SJCRH30 (cell line): ENCODE results near the gene SVEP1. TPM values are rescaled to one million over a fixed set of nuclear protein-coding genes. Genes with fewer than 3 reads are reported as not detected.
A peak's percentile ranks its signal among the peaks of the same experiment; 100 is the strongest.

ENCODE experiments used
- DNase-seq, 2 experiments: peaks; one replicate each; pipeline ENCODE4 v3.0.0-alpha.2; 2015 to 2020
- H3K27ac ChIP-seq: fragments of 250-450 bp; sonication (Bioruptor Pico); 2 replicates; pipeline ENCODE4 v1.5.1; 2020; ENCODE audit warnings: mild to moderate bottlenecking, moderate library complexity
- H3K27me3 ChIP-seq: fragments of 250-450 bp; sonication (Bioruptor Pico); 2 replicates; pipeline ENCODE4 v1.5.1; 2020; ENCODE audit warnings: mild to moderate bottlenecking, moderate library complexity
- H3K36me3 ChIP-seq: fragments of 250-450 bp; sonication (Bioruptor Pico); 2 replicates; pipeline ENCODE4 v1.5.1; 2020; ENCODE audit warnings: mild to moderate bottlenecking, moderate library complexity
- H3K4me1 ChIP-seq: fragments of 250-450 bp; sonication (Bioruptor Pico); 2 replicates; pipeline ENCODE4 v1.5.1; 2020; ENCODE audit warnings: mild to moderate bottlenecking, moderate library complexity
- H3K4me3 ChIP-seq: fragments of 250-450 bp; sonication (Bioruptor Pico); 2 replicates; pipeline ENCODE4 v1.5.1; 2020; ENCODE audit warnings: mild to moderate bottlenecking, moderate library complexity
- H3K9me3 ChIP-seq: fragments of 250-450 bp; sonication (Bioruptor Pico); replicated peaks from 2 replicates; pipeline ENCODE4 v1.5.1; 2020; ENCODE audit warnings: mild to moderate bottlenecking, moderate library complexity
- total RNA-seq: library from RNA; depleted of rRNA; stranded (reverse); fragments of >200 nt; shearing (Covaris generic); gene quantifications from 2 replicates; pipeline ENCODE4 v1.2.3, GENCODE V29; 2014

The SVEP1 gene
- total RNA-seq, 1 experiment from 2014 or later = 0.18 TPM

DNA sequence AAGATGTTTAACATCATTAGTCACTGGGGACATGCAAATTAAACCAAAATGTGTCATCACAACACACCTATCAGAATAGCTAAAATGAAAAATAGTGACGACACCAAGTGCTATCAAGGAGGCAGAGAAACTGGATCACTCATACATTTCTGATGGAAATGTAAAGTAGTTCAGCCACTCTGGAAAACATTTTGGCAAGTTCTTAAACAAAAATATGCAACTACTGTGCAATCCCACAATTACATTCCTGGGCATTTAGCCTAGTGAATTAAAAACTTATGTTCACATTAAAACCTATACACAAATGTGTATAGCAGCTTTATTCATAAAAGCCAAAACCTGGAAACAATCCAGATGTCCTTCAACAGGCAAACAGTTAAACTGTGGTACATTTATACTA, 53.1 kb downstream of the SVEP1 start:
- H3K36me3 ChIP-seq = no peaks in the 10 kb centered on the region
- no peaks in the 10 kb centered on the region for H3K4me1 ChIP-seq
- H3K27me3 ChIP-seq = no peaks in the 10 kb centered on the region
- no peak overlapping the region for H3K4me3 ChIP-seq
- H3K27ac ChIP-seq = no peak overlapping the region
- H3K9me3 ChIP-seq = no peaks in the 10 kb centered on the region
- DNase-seq = no peak

- Histone ChIP-seq H3K4me3 (no peak overlapping the region), H3K9me3 (no peaks in the 10 kb centered on the region), H3K36me3 (no peaks in the 10 kb centered on the region), H3K27me3 (no peaks in the 10 kb centered on the region), H3K27ac (no peak overlapping the region), H3K4me1 (no peaks in the 10 kb centered on the region)
- no peak for DNase-seq
Measured at GRCh38 chr9:110521206-110521605, 58.3 kb downstream of the SVEP1 start.

- H3K4me3 ChIP-seq = no peak overlapping the region
- H3K9me3 ChIP-seq = no peaks in the 10 kb centered on the region
- H3K36me3 ChIP-seq = no peaks in the 10 kb centered on the region
- H3K27me3 ChIP-seq = no peaks in the 10 kb centered on the region
- no peak overlapping the region for H3K27ac ChIP-seq
- DNase-seq = no peak
- no peaks in the 10 kb centered on the region for H3K4me1 ChIP-seq
Measured at GRCh38 chr9:110520120-110520701, 59.3 kb downstream of the SVEP1 start.

- Histone ChIP-seq H3K4me1 (no peaks in the 10 kb centered on the region), H3K4me3 (no peak overlapping the region), H3K9me3 (peaks cover 1% of the 10 kb centered on the region; the same call in 1 of the 2 replicates), H3K36me3 (no peaks in the 10 kb centered on the region), H3K27ac (no peak overlapping the region), H3K27me3 (0 out of 2 replicates have a peak, but pooled peaks cover 9% of the 10 kb centered on the region)
- DNase-seq = no peak
Measured at GRCh38 chr9:110517483-110517882, 62.1 kb downstream of the SVEP1 start.

- Histone ChIP-seq H3K4me1 (no peaks in the 10 kb centered on the region), H3K4me3 (no peak overlapping the region), H3K9me3 (peaks cover 3% of the 10 kb centered on the region; the same call in 1 of the 2 replicates), H3K27me3 (0 out of 2 replicates have a peak, but pooled peaks cover 9% of the 10 kb centered on the region), H3K36me3 (no peaks in the 10 kb centered on the region), H3K27ac (no peak overlapping the region)
- no peak for DNase-seq
Measured at GRCh38 chr9:110514897-110515296, 64.6 kb downstream of the SVEP1 start.

DNA sequence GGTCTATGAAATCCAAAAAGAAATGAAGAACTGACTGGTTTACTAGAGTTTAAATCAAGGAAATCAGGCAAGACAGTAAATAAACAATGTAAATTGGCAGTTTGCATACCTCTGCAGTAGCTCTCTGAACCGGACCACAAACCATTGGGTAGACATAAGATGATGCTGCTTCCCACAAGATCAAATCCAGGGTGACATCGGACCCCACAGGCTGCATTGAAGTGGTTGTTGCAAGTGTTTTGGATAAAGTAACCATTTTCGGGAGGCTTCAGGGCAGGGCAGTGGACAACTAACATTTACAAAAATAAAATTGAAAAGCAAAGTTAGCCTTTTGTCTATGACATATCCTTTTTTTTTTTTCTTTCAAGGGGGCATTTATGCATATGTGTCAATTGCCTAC, 66.7 kb downstream of the SVEP1 start:
- Histone ChIP-seq H3K4me3 (no peak overlapping the region), H3K9me3 (peaks cover 3% of the 10 kb centered on the region; the same call in 1 of the 2 replicates), H3K36me3 (no peaks in the 10 kb centered on the region), H3K27ac (no peak overlapping the region), H3K27me3 (0 out of 2 replicates have a peak, but pooled peaks cover 9% of the 10 kb centered on the region), H3K4me1 (no peaks in the 10 kb centered on the region)
- no peak for DNase-seq

GRCh38 chr9:110509792-110510191, 69.7 kb downstream of the SVEP1 start:
- Histone ChIP-seq H3K4me1 (no peaks in the 10 kb centered on the region), H3K9me3 (peaks cover 3% of the 10 kb centered on the region; the same call in 1 of the 2 replicates), H3K27me3 (0 out of 2 replicates have a peak, but pooled peaks cover 9% of the 10 kb centered on the region), H3K4me3 (no peak overlapping the region), H3K36me3 (no peaks in the 10 kb centered on the region), H3K27ac (no peak overlapping the region)
- DNase-seq = no peak

- Histone ChIP-seq H3K27ac (no peak overlapping the region), H3K4me3 (no peak overlapping the region), H3K36me3 (no peaks in the 10 kb centered on the region), H3K27me3 (no peaks in the 10 kb centered on the region), H3K4me1 (no peaks in the 10 kb centered on the region), H3K9me3 (no peaks in the 10 kb centered on the region)
- DNase-seq = no peak
Measured at GRCh38 chr9:110502842-110503241, 76.7 kb downstream of the SVEP1 start.

DNA sequence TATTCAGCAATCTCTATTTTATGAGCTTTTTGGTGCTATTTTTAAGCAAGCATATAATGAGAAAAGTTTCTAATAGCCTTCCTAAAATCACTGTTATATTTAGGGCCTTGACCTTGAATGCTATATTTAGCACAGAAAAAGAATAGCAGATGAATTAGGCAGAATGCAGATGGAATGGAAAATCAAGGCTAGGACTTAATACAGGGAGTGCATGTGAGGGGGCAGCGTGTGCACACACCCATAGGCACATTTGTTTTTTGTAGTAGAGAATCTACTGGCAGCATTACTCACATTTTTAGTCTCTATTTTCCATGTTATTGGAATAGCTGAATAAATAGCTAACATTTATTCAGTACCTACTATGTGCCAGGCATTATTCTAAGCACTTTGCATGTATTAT, 79.9 kb downstream of the SVEP1 start:
- Histone ChIP-seq H3K27ac (no peak overlapping the region), H3K4me3 (no peak overlapping the region), H3K4me1 (no peaks in the 10 kb centered on the region), H3K27me3 (no peaks in the 10 kb centered on the region), H3K9me3 (no peaks in the 10 kb centered on the region), H3K36me3 (no peaks in the 10 kb centered on the region)
- no peak for DNase-seq

DNA sequence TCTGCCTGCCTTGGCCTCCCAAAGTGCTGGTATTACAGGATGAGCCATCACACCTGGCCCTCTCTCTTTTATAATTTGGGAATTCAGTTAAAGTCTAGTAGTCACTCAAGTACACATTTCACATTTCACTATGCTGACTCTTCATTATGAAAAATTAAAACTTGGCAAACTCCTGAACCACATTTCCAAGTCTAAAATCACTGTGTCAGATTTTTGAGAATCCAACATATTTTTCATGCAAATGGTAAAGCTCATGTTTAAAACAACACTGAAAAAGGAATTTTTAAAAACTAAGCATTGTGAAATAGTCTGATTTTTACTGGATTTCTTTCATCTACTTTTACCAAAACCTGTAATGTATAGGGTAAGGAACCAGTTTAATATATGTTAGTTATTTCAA, 92.3 kb downstream of the SVEP1 start:
- no peak for DNase-seq
- no peak overlapping the region for H3K27ac ChIP-seq
- H3K27me3 ChIP-seq = no peaks in the 10 kb centered on the region
- H3K36me3 ChIP-seq = no peaks in the 10 kb centered on the region
- no peaks in the 10 kb centered on the region for H3K4me1 ChIP-seq
- no peaks in the 10 kb centered on the region for H3K9me3 ChIP-seq
- H3K4me3 ChIP-seq = no peak overlapping the region

GRCh38 chr9:110486218-110486617, 93.3 kb downstream of the SVEP1 start:
- H3K27ac ChIP-seq = no peak overlapping the region
- H3K9me3 ChIP-seq = no peaks in the 10 kb centered on the region
- no peak for DNase-seq
- H3K4me3 ChIP-seq = no peak overlapping the region
- no peaks in the 10 kb centered on the region for H3K27me3 ChIP-seq
- H3K4me1 ChIP-seq = no peaks in the 10 kb centered on the region
- H3K36me3 ChIP-seq = no peaks in the 10 kb centered on the region

GRCh38 chr9:110479481-110479880, 100.1 kb downstream of the SVEP1 start:
- Histone ChIP-seq H3K4me1 (no peaks in the 10 kb centered on the region), H3K27me3 (no peaks in the 10 kb centered on the region), H3K9me3 (no peaks in the 10 kb centered on the region), H3K27ac (no peak overlapping the region), H3K36me3 (no peaks in the 10 kb centered on the region), H3K4me3 (no peak overlapping the region)
- no peak for DNase-seq

- Histone ChIP-seq H3K27me3 (no peaks in the 10 kb centered on the region), H3K4me1 (no peaks in the 10 kb centered on the region), H3K36me3 (no peaks in the 10 kb centered on the region), H3K9me3 (no peaks in the 10 kb centered on the region), H3K27ac (no peak overlapping the region), H3K4me3 (no peak overlapping the region)
- no peak for DNase-seq
Measured at GRCh38 chr9:110476251-110476650, 103.3 kb downstream of the SVEP1 start.

DNA sequence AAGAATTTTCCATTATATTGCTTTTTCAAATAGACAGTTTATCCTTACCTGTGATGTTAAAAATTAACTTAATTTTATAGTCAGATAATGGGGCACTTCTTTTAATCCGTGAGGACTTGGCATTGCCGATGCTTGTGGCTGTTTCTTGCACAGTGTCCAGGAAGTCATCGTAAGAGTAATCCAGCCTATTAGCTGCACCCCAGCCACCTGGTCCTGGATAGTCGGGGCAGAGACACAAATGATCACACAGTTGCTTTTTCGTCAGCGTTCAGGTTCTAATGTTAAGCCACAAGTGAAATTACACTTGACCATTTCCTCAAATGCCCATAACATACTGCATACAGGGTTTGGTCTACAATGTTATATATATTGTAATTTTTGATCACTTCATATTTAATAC, 107.4 kb downstream of the SVEP1 start:
- no peaks in the 10 kb centered on the region; the same call in 1 of the 2 replicates for H3K27me3 ChIP-seq
- no peaks in the 10 kb centered on the region for H3K9me3 ChIP-seq
- H3K27ac ChIP-seq = no peak overlapping the region
- DNase-seq = peak in 1 of 2 experiments; percentile 9
- no peak overlapping the region for H3K4me3 ChIP-seq
- no peaks in the 10 kb centered on the region for H3K36me3 ChIP-seq
- H3K4me1 ChIP-seq = no peaks in the 10 kb centered on the region

- no peak for DNase-seq
- Histone ChIP-seq H3K27me3 (no peaks in the 10 kb centered on the region; the same call in 1 of the 2 replicates), H3K36me3 (no peaks in the 10 kb centered on the region), H3K4me3 (no peak overlapping the region), H3K27ac (no peak overlapping the region), H3K4me1 (no peaks in the 10 kb centered on the region), H3K9me3 (no peaks in the 10 kb centered on the region)
Measured at GRCh38 chr9:110468950-110469349, 110.6 kb downstream of the SVEP1 start.

DNA sequence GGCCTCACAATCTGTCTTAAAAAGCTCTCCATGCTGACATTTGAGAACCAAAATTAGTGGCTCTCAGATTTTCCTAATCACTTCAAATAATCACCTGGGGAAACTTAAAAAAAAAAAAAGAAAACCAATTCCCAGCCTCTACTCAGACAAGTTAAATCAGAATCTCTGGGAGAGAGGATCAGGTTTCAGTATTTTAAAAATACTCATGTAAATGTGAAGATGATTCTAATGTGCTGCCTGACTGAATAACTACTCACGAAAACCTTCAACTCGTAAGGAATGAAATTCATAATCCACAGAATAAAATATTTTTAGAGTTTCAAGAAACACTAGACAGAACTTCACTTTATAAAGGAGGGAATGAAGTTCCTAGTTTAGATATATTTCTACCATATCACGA, 114.4 kb downstream of the SVEP1 start:
- Histone ChIP-seq H3K4me1 (no peaks in the 10 kb centered on the region), H3K27me3 (no peaks in the 10 kb centered on the region; the same call in 1 of the 2 replicates), H3K9me3 (no peaks in the 10 kb centered on the region), H3K36me3 (no peaks in the 10 kb centered on the region), H3K4me3 (no peak overlapping the region), H3K27ac (no peak overlapping the region)
- DNase-seq = no peak
